K562 (cell line): ENCODE measurements around the gene TMEM184A. TPM values are rescaled to one million over a fixed set of nuclear protein-coding genes. Genes with fewer than 3 reads are reported as not detected.
A peak's percentile ranks its signal among the peaks of the same experiment; 100 is the strongest.

Experiments used
- L3MBTL2 ChIP-seq: fragments of 450-650 bp; IDR thresholded peaks from 2 replicates; pipeline ENCODE4 v1.6.1; 2016; ENCODE audit warnings: mild to moderate bottlenecking, moderate library complexity
- ZNF140 ChIP-seq: fragments of 250-450 bp; sonication (Bioruptor Pico); IDR thresholded peaks from 2 replicates; pipeline ENCODE4 v1.8.0; 2021; ENCODE audit warnings: moderate library complexity, mild to moderate bottlenecking, inconsistent platforms
- ZNF316 ChIP-seq: fragments of 450-650 bp; IDR thresholded peaks from 2 replicates; pipeline ENCODE4 v1.6.1; 2016
- polyA plus RNA-seq, 8 experiments: library from polyadenylated mRNA; depleted of rRNA in 4 of 8; stranded (reverse) in 5 of 8; unstranded in 3 of 8; fragments of >200 nt; fragmentation: Nextera tagmentation in 2 of 8; fragmentation: Illumina TruSeq in 1 of 8; extraction: Ambion mirVana in 2 of 8; extraction: Trizol in 1 of 8; gene quantifications; 2 replicates each; pipeline versions ENCODE4 v1.2.1 to v1.2.3, GENCODE V29; 2011 to 2014; ENCODE audit warnings: inconsistent platforms in 1 of 8, missing spikeins in 1 of 8
- total RNA-seq, 7 experiments: library from RNA; depleted of rRNA in 6 of 7; stranded (reverse); fragments of >200 nt in 6 of 7; fragmentation: Illumina TruSeq in 2 of 7; extraction: Trizol in 2 of 7; gene quantifications; 2 replicates each; pipeline versions ENCODE4 v1.2.1 to v1.2.3, GENCODE V29; 2011 to 2021; ENCODE audit warnings: low replicate concordance in 1 of 7
- TF ChIP-seq, protein P1 (sequence below): sonication (generic); formaldehyde crosslinking; IDR thresholded peaks from 2 replicates; pipeline ENCODE4 v1.8.0; 2022; ENCODE audit warnings: mild to moderate bottlenecking, missing genetic modification reagents
- TF ChIP-seq, protein P2 (sequence below): fragments of 450-650 bp; IDR thresholded peaks from 2 replicates; pipeline ENCODE4 v1.6.1; 2018; ENCODE audit not compliant: partially characterized antibody
- TF ChIP-seq, protein P3 (sequence below): fragments of 250-450 bp; sonication (Bioruptor Pico); IDR thresholded peaks from 2 replicates; pipeline ENCODE4 v1.5.0; 2020; ENCODE audit warnings: mild to moderate bottlenecking
- TF ChIP-seq, protein P4 (sequence below): sonication (generic); formaldehyde crosslinking; IDR thresholded peaks from 2 replicates; pipeline ENCODE4 v1.8.0; 2023; ENCODE audit warnings: mild to moderate bottlenecking, missing genetic modification reagents
- TF ChIP-seq, protein P5 (sequence below): fragments of 250-450 bp; sonication (Bioruptor Pico); IDR thresholded peaks from 2 replicates; pipeline ENCODE4 v1.4.0; 2020; ENCODE audit warnings: mild to moderate bottlenecking, moderate library complexity
- TF ChIP-seq, protein P6 (sequence below): fragments of 250-450 bp; sonication (Bioruptor Pico); IDR thresholded peaks from 2 replicates; pipeline ENCODE4 v1.5.0; 2021; ENCODE audit warnings: mild to moderate bottlenecking, moderate library complexity
- TF ChIP-seq, protein P7 (sequence below): fragments of 150-350 bp; conservative IDR thresholded peaks from 2 replicates; pipeline ENCODE4 v1.6.1; 2014; ENCODE audit warnings: low read length

Gene TMEM184A
- total and polyA plus RNA-seq, 9 of the 15 experiments (the other 6 are each of a cell fraction or from before 2014, with no cell fraction given): 0.10 to 0.18 (median 0.11) TPM; not detected in 6

DNA sequence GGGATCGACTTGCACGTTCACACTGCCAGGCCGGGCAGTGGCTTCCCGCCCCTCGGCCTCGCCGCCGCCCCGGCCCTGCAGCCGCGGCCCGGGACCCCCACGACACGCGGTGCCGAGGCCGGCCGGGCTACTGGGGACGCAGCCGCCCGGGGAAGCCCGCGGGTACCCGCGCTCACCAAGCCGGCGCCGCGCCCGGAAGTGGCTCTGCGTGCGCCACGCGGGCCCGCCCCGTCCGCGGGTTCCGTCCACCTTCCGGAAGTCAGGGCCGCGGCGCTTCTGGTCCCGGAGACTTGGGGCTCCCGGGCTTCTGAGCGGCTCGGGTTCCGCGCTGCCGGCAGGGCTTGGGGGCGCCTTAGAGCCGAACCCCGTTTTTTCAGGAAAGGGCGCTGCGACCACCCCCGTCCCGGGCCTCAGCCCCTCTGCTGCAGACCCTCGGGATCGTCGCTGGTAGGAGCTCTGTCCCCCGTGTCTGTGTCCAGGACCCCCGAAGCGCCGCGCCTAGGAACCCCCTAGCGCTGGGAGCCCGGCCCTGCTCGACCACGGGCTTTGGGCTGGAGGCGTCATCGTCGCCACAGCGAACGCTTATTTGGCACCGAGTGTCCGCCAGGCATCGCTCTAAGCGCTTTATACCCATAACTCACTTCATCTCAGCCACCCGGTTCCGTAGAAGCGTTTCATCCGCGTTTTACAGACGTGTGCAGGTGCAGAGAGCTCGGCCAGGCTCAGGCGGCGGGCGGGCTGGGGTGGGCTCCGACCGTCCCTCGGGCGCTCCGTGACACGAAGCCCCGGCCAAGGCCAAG lies 14.0 kb upstream of the TMEM184A start, which contains the start of gene PSMG3 (continued):
- TF ChIP-seq, protein P1, sequence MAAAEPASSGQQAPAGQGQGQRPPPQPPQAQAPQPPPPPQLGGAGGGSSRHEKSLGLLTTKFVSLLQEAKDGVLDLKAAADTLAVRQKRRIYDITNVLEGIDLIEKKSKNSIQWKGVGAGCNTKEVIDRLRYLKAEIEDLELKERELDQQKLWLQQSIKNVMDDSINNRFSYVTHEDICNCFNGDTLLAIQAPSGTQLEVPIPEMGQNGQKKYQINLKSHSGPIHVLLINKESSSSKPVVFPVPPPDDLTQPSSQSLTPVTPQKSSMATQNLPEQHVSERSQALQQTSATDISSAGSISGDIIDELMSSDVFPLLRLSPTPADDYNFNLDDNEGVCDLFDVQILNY (CRISPR knock-in tag): no peak
- TF ChIP-seq, protein P2, sequence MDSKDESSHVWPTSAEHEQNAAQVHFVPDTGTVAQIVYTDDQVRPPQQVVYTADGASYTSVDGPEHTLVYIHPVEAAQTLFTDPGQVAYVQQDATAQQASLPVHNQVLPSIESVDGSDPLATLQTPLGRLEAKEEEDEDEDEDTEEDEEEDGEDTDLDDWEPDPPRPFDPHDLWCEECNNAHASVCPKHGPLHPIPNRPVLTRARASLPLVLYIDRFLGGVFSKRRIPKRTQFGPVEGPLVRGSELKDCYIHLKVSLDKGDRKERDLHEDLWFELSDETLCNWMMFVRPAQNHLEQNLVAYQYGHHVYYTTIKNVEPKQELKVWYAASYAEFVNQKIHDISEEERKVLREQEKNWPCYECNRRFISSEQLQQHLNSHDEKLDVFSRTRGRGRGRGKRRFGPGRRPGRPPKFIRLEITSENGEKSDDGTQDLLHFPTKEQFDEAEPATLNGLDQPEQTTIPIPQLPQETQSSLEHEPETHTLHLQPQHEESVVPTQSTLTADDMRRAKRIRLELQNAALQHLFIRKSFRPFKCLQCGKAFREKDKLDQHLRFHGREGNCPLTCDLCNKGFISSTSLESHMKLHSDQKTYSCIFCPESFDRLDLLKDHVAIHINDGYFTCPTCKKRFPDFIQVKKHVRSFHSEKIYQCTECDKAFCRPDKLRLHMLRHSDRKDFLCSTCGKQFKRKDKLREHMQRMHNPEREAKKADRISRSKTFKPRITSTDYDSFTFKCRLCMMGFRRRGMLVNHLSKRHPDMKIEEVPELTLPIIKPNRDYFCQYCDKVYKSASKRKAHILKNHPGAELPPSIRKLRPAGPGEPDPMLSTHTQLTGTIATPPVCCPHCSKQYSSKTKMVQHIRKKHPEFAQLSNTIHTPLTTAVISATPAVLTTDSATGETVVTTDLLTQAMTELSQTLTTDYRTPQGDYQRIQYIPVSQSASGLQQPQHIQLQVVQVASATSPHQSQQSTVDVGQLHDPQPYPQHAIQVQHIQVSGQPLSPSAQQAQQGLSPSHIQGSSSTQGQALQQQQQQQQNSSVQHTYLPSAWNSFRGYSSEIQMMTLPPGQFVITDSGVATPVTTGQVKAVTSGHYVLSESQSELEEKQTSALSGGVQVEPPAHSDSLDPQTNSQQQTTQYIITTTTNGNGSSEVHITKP: peak; percentile 20
- TF ChIP-seq, protein P3, sequence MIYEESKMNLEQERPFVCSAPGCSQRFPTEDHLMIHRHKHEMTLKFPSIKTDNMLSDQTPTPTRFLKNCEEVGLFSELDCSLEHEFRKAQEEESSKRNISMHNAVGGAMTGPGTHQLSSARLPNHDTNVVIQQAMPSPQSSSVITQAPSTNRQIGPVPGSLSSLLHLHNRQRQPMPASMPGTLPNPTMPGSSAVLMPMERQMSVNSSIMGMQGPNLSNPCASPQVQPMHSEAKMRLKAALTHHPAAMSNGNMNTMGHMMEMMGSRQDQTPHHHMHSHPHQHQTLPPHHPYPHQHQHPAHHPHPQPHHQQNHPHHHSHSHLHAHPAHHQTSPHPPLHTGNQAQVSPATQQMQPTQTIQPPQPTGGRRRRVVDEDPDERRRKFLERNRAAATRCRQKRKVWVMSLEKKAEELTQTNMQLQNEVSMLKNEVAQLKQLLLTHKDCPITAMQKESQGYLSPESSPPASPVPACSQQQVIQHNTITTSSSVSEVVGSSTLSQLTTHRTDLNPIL (CRISPR knock-in tag): no peak
- TF ChIP-seq ZNF316 (no peak), L3MBTL2 (no peak; the same call in none of the 2 replicates), ZNF140 (CRISPR knock-in tag) (no peak)
- TF ChIP-seq, protein P4, sequence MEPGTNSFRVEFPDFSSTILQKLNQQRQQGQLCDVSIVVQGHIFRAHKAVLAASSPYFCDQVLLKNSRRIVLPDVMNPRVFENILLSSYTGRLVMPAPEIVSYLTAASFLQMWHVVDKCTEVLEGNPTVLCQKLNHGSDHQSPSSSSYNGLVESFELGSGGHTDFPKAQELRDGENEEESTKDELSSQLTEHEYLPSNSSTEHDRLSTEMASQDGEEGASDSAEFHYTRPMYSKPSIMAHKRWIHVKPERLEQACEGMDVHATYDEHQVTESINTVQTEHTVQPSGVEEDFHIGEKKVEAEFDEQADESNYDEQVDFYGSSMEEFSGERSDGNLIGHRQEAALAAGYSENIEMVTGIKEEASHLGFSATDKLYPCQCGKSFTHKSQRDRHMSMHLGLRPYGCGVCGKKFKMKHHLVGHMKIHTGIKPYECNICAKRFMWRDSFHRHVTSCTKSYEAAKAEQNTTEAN (CRISPR knock-in tag): 0 out of 2 replicates have a peak, but pooled peaks have one; percentile 23
- TF ChIP-seq, protein P5, sequence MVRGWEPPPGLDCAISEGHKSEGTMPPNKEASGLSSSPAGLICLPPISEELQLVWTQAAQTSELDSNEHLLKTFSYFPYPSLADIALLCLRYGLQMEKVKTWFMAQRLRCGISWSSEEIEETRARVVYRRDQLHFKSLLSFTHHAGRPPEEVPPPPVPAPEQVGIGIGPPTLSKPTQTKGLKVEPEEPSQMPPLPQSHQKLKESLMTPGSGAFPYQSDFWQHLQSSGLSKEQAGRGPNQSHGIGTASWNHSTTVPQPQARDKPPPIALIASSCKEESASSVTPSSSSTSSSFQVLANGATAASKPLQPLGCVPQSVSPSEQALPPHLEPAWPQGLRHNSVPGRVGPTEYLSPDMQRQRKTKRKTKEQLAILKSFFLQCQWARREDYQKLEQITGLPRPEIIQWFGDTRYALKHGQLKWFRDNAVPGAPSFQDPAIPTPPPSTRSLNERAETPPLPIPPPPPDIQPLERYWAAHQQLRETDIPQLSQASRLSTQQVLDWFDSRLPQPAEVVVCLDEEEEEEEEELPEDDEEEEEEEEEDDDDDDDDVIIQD (CRISPR knock-in tag): no peak
- TF ChIP-seq, protein P6, sequence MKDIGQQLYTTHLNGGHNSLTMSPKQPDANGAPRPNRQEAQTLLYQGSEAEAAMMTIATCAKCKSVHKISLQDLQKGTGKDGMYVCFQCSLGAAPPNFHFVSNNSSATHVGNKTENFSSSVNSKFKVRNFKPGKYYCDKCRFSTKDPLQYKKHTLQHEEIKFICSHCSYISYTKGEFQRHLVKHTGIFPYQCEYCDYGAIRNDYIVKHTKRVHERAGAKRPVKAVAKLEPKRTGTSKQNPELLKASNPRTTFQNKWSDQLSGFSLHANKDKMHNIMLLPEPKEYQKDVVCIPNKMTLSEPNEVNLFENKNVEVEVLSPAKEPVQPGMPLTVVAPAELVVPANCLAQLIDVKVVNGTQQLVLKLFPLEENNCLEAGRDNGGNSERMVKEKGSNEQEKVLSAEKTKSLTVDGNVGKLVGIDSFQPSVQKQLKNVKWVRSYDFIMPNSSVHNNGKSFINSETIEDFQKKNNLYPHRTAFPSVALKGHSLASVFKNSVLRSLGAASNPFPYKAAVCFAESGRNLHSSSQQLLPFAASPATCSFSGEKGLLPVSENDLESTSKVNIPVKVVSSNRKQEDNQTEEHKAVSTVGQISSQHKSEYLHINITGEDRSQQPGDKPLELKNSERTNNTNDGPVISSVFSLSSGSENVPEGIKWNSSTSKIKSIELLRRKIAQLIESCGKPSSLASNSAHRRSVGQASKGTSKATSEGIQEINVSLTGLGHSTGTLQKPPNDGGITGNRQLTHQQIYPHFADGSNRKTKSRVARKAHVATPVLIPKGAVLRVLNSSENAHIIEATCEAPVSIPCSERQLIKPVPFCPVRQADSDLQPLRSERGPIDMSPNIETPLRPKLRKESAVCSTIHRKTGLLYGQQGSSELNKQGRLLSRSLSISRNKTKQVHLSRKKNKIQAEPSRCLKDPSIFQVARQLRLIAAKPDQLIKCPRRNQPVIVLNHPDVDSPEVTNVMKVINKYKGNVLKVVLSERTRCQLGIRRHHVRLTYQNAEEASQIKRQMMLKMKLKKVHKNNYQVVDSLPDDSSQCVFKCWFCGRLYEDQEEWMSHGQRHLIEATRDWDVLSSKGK: no peak
- TF ChIP-seq, protein P7, sequence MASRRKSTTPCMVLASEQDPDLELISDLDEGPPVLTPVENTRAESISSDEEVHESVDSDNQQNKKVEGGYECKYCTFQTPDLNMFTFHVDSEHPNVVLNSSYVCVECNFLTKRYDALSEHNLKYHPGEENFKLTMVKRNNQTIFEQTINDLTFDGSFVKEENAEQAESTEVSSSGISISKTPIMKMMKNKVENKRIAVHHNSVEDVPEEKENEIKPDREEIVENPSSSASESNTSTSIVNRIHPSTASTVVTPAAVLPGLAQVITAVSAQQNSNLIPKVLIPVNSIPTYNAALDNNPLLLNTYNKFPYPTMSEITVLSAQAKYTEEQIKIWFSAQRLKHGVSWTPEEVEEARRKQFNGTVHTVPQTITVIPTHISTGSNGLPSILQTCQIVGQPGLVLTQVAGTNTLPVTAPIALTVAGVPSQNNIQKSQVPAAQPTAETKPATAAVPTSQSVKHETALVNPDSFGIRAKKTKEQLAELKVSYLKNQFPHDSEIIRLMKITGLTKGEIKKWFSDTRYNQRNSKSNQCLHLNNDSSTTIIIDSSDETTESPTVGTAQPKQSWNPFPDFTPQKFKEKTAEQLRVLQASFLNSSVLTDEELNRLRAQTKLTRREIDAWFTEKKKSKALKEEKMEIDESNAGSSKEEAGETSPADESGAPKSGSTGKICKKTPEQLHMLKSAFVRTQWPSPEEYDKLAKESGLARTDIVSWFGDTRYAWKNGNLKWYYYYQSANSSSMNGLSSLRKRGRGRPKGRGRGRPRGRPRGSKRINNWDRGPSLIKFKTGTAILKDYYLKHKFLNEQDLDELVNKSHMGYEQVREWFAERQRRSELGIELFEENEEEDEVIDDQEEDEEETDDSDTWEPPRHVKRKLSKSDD: no peak
